Activated CD4-positive, alpha-beta T cell treated with anti-CD3 and anti-CD28 coated beads for 24 hours (primary cell): ENCODE measurements around the gene HPCAL1.
A peak's percentile ranks its signal among the peaks of the same experiment; 100 is the strongest.

ENCODE experiments used
- DNase-seq, 2 donors: peaks; one replicate each; pipeline ENCODE4 v3.0.0-alpha.2; 2020; ENCODE audit warnings: low read depth in 2 of 2

The HPCAL1 gene

DNA sequence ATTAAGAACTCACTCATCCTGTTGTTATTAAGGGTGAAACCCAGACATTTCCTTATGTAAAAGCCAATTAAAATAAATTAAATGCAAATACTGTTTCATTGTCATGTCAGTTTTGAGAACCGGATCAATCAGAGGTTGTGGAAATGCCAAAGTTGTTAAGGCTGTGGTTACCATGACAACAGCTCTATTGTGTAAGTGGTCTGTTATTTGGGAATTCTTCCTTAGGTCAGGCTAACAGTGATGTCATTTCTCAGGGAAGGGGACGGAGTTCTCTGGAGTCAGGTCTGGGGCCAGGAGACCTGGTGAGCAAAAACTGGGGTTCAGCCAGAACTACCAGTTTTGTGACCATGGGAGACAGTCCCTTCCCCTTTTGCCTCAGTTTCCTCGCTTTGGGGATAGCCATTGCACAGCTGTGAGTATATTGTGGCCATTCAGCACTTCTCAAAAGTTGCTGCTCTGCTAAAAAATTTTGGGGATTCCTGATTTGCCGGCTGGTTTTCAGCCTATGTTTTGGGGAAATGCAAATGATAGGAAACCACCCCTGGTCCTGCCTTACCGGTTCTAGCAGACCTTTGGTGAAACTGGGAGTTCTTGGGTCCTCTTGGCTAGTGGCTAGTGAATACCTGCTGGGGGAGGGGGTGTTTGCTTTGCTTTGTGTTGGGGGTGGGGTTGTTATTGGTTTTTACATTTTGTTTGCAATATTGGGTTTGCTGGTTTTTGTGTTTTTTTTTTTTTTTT, 21.6 kb downstream of the HPCAL1 start:
- no peak for DNase-seq

DNA sequence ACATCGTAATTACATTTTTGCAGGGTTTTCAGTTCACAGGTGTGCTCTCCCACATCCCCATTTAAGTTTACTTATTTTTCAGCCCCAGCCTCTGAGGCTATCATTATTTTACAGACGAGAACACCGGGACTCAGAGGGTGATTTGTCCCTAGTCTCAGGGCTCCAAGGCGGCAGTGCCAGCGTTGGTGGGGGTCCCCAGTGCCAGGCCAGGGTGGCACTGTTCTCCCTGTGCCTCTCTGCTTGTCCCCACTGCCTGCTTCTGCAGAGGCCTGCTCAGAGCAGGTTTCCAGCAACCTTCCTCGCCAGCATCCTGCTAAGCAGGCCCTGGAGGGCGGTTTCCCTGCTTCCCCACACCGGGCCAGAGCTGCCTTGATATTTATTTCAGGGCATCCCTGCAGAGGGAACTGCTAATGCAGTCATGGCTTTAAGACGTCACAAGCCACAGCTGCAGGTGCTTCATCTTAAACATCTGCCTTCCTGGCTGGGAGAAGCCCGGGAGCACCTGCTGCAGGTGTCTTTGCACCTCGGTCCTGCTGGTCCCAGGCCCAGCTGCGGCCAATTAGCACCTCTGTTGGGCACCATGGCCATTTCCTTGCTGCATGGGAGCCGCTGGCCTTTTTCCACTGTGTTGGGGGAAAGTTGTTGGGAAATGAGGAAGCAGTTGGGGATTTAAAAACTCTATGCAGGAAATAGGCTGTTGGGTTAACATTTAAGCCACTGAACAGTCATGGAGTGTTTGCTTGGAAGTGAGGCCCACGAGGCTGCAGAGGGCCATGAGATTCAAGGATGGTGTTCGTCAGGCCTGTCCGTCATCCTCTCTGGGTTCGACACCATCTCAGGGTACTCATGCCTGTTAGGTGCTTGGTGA, 22.8 kb downstream of the HPCAL1 start:
- DNase-seq, result no peak

DNA sequence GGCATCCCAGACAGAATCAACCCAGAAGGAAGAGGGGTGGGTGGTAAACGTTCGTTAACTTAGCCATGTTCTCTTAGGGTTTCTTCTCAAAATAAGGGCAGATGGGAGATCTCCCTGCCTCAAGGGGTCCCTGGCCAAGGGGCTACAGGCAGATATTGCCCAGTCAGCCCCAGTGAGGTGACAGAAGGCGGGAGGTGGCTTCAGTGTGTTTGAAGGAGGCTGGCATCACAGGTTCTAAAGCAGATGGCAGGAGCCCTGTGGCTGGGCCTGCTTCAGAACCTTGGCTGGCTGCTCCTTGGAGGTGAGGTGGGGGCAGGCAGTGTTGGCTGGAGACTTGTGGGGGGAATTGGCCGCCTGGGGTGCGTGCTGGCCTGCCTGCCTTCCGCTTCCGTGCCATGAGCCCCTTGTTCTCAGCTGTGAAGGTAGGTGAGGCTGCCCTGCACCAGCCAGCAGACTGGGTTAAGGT, 23.5 kb downstream of the HPCAL1 start:
- DNase-seq, result no peak

DNA sequence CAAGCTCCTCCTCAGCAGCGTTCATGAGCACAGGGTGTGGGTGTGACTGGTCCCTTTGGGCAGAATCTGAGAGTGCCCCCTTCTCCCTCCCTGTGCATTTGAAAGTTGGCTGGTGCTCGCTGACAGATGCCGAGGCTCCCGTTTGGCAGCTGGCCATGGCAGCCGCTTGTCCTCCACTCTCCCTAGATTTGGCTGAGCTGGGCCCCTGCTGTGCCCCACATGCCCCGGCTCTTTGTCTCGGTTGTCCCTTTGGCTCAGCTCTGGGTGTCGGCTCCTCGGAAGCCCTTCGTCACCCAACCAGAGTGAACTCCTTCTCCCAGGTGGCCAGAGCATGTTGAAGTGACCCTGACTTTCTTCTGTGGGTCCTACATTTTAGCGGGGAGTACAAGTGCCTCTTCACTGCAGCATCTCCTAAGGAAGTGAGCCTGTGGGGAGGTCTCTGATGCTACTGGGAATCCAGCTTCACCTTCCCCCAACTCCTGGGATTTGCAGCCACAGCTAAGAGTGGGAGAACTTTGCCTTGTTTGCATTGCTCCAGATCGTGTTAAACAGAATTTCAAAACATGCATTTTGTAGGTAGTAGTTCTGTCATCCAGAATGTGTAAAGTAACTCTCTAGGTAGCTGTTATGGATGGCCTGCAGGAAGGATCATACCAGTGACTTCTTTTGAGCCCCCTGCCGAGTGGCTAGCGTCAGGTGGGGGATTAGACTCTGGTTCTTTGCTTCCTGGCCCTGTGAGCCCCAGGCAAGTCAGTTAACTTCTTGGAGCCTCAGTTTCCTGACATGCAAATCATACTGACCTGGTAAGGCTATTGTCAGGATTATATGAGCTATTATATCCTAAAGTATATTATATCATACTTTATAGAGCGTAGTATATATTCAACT, 24.2 kb downstream of the HPCAL1 start:
- DNase-seq, result no peak

DNA sequence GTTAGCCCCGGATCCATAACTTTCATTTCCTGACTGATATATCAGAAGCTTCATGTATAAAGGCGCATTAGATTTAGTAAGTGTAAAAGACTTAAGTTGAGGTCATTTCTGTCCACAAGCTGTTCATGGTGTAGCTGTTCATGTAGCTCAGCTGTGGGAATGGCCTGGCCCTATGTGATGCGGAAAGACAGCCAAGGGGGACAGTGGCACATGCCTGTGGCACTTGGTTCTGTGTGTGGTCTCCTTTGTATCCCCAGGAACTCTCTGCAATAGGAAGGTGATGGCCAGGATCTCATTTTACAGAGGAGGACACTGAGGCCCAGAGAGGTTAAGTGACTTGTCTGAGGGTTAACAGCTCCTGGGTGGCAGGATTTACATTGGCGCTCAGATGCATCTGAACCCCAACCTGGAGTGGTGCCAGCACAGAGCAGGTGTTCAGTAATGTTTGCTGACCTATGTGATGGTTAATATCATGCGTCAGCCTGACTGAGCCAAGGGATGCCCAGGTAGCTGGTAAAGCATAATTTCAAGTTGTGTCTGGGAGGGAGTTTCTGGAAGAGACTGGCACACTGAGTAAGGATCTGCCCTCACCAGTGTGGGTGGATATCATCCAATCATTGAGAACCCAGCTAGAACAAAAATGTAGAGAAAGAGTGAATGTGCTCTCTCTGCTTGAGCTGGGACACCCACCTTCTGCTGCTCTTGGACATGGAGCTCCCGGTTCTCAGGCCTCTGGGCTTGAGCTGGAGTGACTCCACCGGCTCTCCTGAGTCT, 25.4 kb downstream of the HPCAL1 start:
- no peak for DNase-seq

DNA sequence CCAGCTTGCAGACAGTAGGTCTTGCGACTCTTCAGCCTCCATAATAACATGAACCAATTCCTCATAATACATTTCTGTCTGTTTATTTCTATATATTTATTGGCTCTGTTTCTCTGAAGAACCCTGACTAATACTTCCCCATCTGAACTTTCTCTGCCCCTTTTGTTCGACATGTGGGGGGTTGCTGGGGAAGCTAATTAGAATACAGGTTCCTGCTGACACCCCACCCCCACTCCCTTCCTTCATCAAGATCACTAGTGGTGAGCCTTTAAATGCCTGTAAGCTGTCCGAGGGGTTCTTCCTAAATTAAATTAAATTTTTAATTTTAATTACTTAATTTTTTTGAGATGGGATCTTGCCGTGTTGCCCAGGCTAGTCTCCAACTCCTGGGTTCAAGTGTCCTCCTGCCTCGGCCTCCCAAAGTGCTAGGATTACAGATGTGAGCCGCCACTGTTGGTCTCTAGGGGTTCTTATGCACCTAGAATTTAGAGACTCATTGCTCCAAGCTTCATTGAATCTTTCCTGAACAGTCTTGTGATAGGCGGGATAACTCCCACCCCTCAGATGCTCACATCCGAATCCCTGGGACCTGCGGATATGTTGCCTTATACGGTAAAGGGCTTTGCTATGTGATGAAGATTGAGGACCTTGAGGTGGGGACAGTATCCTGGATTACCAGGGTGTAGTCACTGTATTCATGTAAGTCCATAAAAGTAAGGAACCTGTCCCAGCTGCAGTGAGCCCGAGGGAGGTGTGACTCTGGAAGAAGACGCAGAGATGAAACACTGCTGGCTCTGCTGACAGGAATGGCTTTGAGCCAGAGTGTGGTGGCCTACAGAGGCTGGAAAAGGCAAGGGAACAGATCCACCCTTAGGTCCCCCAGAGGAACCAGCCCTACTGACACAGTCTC, 26.2 kb downstream of the HPCAL1 start:
- DNase-seq, result no peak

DNA sequence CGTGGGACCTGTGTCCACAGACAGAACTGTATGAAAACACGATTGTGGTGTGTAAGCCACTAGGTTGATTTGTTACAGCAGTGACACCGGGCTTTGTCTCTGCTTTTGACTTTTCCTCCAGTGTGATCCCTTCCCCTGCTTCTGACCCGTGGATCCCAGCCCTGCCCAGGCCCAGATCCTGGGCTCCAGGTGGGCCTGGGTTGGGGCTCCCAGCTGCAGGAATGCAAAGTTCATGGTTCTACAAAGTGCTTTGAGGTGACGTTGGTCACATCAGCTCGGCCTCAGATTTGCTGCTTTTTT, 26.8 kb downstream of the HPCAL1 start:
- no peak for DNase-seq

DNA sequence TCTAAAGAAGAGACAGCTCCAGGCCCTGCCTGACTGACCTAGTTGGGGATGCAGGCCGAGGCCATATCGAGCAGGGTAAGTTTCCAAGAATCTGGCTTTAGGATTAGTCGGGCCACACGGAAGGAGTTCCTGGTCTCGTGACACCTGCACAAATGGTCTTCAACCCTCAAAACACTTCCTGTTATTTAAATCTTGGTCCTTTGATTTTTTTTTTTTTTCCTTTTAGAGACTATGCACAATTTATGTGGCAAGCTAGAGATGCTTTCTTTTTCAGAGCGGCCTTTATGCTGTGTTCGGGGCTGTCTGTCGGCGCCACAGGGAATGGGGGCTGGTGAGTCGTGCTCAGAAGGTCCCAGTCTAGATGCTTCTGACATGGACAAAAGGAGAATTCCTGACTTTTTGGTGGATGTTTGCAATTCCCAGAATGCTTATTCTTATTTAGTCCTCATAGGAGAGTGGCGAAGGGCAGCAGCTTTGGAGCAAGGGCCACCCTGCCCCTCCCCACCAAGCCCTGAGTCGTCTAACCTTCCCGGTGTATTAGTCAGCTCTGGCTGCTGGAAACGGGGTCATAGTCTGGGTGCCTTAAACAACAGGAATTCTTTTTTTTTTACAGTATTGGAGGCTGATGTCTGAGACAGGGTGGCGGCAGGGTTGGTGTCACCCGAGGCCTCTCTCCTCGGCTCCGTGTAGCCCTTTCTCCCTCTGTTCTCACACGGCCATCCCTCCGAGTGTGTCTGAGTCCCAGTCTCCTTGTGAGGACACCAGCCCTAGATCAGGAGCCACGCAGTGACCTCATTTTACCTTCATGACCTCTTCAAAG, 27.4 kb downstream of the HPCAL1 start:
- no peak for DNase-seq

DNA sequence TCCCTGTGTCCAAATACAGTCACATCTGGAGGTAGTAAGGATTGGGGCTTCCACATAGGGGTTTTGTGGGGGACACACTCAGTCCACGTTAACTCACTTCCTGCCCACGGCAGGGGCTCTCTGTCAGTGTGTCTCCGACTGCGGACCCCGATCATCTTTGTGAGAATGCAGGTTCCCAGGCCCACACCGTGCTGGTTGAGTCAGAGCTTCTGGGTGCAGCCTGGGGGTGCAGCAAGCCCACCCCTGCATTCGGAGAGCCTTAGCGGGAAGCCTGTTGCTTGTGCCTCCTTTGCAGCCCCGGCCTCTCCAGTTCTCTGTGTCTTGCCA, 28.0 kb downstream of the HPCAL1 start:
- DNase-seq, result no peak

DNA sequence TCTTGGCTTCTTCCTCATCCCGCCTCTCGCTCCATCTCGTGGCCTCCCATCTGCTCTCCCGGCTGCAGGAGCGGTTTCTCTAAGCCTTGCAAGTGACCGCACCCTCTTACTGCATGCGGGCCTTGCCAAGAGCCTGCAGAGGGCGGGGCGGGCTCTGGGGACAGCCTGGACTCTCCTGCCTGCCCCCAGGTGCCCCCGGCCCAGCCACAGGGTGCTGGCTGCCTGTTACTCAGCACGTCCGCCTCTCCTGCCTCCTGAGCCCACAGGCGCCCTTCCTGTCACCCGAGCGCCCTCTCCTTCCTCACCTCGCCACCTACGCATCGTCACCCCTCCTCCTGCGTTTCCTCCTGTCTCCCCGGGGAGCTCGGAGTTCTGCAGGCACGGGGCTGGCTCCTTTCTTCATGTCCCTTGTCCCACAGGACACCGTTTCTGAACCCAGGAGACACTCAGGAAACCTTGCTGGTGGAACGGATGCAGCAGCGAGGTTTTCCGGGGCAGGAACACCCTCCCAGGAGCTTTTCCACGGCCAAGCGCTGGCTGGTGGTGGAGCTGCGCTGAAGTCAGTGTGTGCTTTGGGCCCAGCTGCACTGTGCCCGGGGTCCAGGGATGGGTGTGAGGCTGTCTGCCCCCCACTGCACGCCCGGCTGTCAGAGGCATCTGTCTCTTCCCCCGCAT, 28.5 kb downstream of the HPCAL1 start:
- peak; percentile 56 to 77 for DNase-seq

DNA sequence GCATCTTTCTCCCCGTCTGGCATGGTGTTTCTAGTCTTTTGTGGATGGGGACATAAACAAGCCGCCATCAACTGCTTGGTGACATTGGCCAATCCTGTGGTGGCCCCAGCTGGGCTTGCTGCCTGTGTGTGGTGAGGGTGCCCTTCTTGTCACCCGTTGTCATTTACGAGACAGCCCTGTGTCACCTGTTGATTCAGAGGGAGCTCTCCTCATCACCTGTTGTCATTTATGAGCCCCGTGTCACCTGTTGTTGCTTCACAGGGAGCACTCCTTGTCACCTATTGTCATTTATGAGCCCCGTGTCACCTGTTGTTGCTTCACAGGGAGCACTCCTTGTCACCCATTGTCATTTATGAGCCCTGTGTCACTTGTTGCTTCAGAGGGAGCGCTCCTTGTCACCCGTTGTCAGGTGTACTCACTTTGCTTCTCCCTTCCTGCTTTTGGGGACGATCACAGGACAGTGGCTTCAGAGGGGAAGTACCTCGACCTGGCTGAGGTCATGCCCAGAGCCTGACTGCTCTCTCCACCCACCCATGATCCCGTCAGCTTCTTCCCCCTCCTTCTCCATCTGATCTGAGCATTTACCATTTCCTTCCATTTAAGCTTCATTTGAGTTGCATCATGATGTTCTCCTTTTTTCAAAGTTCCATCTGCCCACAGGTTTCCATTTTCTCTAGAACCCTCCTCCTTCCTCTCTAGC, 29.1 kb downstream of the HPCAL1 start:
- peak in 1 of 2 donors; percentile 48 for DNase-seq

DNA sequence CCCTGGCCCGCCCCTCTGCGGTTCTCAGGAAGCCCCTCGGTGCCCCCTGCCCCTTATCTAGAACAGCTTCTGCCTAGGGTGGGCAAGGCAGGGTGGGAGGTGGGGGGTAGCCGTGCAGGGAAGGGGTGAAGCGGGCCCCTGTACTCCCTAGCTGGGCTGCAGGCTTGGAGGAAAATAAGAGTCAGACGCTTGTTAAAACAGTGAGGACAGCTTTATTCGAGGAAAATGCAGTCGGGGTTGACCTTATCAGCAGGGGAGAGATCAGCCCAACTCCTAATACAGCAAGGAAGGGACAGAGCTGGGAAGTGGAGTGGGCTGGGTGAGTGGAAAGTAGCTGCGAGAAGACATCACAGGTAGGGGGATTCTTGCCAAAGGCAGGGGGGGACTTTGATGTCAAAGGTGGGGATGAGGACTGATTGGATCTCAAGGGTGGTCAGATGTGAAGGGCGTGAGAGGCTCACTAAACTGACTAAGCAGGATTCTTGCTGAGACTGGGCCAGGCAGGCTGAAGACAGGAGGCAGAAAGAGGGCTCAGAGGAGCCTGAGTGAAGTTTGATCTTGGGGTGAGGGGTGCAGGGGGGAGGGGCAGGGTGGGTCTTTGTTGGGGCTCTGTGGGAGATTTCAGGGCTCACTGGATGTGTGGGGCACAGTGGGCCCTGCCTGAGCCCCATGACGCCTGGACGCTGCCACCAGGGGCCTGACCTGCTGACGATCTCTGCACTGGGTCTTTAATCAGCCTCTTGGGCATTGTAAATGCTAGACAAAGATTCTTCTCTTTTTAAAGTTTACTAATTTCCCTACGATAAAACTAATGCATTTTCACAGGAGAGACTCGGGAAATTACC, 29.9 kb downstream of the HPCAL1 start:
- DNase-seq, result peak in 1 of 2 donors; percentile 36

DNA sequence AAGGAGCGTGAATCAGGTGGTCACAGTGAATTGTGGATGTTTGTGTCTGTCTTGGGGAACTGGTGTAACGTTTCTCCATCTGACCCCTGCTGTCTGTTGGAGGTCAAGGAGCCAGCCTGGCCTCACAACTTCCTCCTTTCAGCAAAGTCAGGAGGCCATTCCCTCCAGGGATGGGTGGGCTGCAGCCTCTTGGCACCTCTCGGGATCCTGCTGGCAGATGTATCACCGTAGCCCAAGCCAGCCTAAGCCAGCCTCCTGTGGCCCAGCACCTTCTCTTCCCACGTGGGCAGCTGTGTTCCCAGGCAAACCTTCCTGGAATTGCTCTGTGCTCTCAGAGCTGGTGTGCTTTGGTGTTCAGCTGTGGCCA, 30.5 kb downstream of the HPCAL1 start:
- no peak for DNase-seq

DNA sequence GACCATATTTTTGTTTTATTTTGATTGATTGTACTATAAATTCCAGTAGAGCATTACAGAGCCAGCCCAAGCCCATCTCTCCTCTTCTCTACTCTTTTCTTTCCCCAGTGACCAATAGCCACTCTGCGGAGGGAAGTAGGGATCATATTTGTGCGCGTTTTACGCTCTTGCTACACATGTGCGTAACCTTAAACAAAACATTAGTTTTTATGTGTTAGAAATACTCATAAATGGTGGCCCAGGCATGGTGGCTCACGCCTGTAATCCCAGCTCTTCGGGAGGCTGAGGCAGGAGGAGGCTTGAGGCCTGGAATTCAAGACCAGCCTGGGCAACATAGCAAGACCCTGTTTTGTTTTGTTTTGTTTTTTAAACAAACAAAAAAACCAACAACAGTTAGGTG, 31.3 kb downstream of the HPCAL1 start:
- no peak for DNase-seq

DNA sequence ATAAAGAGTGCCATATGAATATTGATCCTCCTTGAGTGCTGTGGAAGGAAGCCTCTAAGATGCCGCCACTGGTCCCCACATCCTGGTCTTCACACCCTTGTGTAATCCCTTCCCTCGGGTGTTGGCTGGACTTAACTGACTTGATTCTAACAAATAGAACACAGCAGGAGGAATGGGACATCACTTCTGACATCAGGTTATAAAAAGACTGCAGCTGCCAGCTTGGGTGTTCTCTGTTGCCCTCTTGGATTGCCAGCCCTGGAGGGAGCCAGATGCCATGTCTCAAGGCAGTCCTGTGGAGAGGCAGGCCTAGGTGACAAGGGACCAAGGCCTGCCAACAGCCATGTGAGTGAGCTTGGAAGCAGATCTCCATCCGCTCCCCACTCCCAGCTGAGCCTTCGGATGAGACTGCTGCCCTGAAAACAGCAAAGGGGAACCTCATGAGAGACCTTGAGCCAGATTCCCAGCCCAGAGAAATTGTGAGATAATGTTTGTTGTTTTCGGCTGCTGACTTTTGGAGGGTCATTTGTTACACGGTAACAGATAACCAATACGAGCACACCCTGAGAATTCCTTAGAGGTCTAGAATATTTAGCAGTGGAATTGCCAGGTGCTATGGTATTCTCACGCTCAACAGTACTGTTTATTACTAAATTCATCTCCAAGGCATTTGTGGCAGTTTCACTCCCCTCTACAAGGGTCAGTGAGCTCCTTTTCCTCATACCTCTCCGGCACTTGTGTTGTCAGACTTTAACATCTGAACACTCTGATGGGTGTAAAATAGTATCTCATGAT, 32.5 kb downstream of the HPCAL1 start:
- DNase-seq, result no peak

DNA sequence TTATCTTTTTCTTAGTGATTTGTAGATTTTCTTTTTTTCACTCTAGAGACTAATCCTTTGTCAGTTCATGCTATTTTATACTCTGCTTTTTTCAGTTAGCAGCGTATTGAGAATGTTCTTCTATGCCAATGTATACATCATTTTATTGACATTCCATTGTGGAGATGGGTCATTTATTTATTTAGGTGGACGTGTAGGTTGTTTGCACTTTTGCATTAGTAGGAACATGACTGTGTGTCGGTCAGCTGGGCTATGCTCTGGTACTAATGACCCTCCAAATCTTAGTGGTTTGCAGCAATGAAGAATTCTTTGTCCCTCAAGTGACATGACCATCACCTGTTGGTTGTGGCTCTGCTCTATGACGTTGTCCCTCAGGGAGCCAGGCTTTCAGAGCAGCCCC, 33.6 kb downstream of the HPCAL1 start:
- no peak for DNase-seq
